GM10847 (cell line): ENCODE data around the gene STUM.

ENCODE experiments used
- POLR2A ChIP-seq: IDR thresholded peaks from 2 replicates; pipeline ENCODE4 v1.6.1; 2011; ENCODE audit not compliant: insufficient read length; ENCODE audit errors: extremely low read depth

The STUM gene

GRCh38 chr1:226549937-226550671 lies 1.5 kb downstream of the STUM start:
- no peak for TF ChIP-seq POLR2A

DNA sequence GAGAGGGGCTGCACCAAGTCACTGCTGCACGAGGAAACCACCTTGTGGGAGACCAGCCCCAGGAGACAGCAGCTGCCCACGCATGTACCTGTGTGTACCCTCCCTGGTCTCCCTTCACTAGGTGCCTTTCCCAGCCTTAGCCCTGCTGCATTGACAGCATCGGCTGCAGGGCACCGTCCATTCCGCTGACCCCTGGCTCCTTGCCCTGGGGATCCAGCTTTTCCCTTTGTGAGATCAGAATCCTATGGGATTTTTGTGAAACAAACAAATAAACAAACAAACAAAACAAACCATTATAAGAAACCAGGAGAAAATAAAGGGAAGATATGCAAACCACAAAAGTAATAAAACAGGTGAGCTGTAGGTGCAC lies 2.1 kb downstream of the STUM start:
- TF ChIP-seq POLR2A, result no peak

DNA sequence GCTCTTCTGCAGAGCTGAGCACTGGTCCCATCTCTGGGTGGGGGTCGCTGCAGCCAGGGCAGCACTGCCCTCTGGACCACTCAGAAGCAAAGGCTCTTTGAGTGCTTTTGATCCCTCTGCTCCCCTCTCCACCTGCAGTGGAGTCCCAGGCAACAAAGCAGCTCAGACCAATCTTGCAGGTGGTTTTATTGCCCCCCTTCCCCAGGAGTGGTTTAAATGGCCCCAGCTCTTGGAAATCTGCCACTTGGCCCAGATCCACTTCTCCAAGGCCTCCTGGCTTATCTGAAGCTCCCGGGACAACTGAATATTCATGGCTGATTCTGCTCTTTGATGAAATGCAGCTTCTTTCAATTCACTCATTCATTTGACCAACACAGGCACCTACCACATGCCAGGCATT lies 2.7 kb downstream of the STUM start:
- TF ChIP-seq POLR2A, result no peak

- TF ChIP-seq POLR2A, result no peak
Measured at GRCh38 chr1:226552061-226552460, 3.5 kb downstream of the STUM start.

GRCh38 chr1:226553266-226553923 lies 4.8 kb downstream of the STUM start:
- TF ChIP-seq POLR2A, result no peak

GRCh38 chr1:226553924-226554282 lies 5.3 kb downstream of the STUM start:
- no peak for TF ChIP-seq POLR2A

DNA sequence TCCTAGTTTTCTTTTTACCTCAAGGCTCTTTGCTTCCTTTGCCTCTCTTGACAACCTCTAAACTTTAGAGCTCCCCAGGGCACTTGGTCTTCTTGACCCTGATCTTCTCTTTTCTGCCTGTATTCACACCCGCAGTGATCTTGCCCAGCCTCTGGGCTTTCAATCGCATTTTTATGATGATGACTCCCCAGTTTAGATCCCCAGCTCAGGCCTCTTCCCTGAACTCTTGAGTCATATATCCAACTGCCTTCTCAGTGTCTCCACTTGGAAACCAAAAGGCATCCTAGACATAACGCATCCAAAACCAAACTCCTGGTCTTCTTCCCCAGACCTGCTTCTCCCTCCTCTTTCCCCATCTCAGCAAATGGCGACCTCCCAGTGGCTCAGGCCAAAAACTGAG lies 6.5 kb downstream of the STUM start:
- TF ChIP-seq POLR2A, result no peak

GRCh38 chr1:226557424-226557823 lies 8.9 kb downstream of the STUM start:
- TF ChIP-seq POLR2A, result no peak

- no peak for TF ChIP-seq POLR2A
Measured at GRCh38 chr1:226558036-226558650, 9.6 kb downstream of the STUM start.

GRCh38 chr1:226560243-226560642 lies 11.7 kb downstream of the STUM start:
- TF ChIP-seq POLR2A, result no peak

- TF ChIP-seq POLR2A, result no peak
Measured at GRCh38 chr1:226562989-226563388, 14.4 kb downstream of the STUM start.

GRCh38 chr1:226563666-226564065 lies 15.1 kb downstream of the STUM start:
- no peak for TF ChIP-seq POLR2A

DNA sequence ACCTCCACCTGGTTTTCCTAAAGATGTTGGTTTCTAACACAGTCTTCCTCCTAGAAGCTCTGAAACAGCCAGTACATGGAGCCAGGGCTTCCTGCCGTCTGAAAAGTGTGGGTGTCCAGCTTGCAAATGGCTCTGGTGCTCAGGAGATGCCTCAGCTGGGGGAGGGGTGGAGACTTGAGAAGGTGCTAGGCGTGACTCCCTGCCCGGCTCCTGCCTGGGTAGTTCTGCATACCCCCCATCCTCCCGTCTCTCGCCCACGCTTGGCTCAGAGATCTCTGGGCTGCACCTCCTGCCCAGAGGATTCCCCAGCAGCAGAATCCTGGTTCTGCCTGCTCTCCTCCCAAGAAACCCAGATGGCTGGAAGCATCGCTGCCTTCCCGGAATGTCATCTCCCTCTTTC lies 16.9 kb downstream of the STUM start:
- TF ChIP-seq POLR2A, result no peak

DNA sequence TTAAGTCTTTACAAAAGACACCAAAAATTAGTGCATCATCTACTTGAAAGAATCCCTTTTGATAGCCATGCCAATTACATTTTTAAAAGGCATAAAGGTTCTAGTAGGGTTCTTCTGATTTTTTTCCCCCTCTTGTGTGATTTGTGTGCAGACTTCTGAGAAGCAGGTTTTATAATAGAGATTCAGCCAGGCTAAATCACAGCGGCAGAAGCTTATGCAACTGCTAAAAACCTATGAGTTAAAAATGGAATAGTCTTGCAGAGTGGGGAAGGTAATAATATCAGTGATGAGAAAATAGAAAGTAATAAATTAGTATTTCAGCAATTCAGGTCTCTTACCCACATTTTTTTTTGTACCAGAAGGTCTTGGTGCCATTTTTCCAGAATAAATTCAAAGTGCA lies 17.7 kb downstream of the STUM start:
- no peak for TF ChIP-seq POLR2A

- TF ChIP-seq POLR2A, result no peak
Measured at GRCh38 chr1:226566760-226567159, 18.2 kb downstream of the STUM start.

GRCh38 chr1:226568077-226568831 lies 19.7 kb downstream of the STUM start:
- TF ChIP-seq POLR2A, result no peak
